Liver (tissue), 9 donors: ENCODE data around the gene CLOCK. TPM values are rescaled to one million over a fixed set of nuclear protein-coding genes. Genes with fewer than 3 reads are reported as not detected.

Source experiments
- DNase-seq: peaks from one replicate; pipeline ENCODE4 v3.0.0-alpha.2; 2017; ENCODE audit warnings: low spot score
- H3K27ac ChIP-seq, 2 donors: one replicate each; pipeline ENCODE4 v1.7.0; 2013; ENCODE audit warnings: inconsistent platforms in 2 of 2, low read length in 2 of 2, control low read depth in 1 of 2, low read depth in 1 of 2, mild to moderate bottlenecking in 1 of 2
- H3K27me3 ChIP-seq, 4 donors: one replicate each; pipeline versions ENCODE4 v1.6.1 to v1.7.0; 2013; ENCODE audit warnings: low read length in 3 of 4, inconsistent platforms in 1 of 4, mild to moderate bottlenecking in 1 of 4, moderate library complexity in 1 of 4; ENCODE audit not compliant: control insufficient read depth in 4 of 4, insufficient read depth in 4 of 4
- H3K36me3 ChIP-seq, 4 donors: one replicate each; pipeline versions ENCODE4 v1.6.1 to v1.7.0; 2013; ENCODE audit warnings: low read length in 3 of 4, mild to moderate bottlenecking in 3 of 4, low read depth in 1 of 4, moderate library complexity in 1 of 4; ENCODE audit not compliant: control insufficient read depth in 4 of 4, insufficient read depth in 3 of 4
- H3K4me1 ChIP-seq, 4 donors: one replicate each; pipeline versions ENCODE4 v1.6.1 to v1.7.0; 2013; ENCODE audit warnings: low read length in 3 of 4, mild to moderate bottlenecking in 3 of 4, moderate library complexity in 1 of 4; ENCODE audit not compliant: control insufficient read depth in 4 of 4, insufficient read depth in 4 of 4
- H3K4me3 ChIP-seq, 3 donors: one replicate each; pipeline versions ENCODE4 v1.6.1 to v1.7.0; 2013; ENCODE audit warnings: low read length in 3 of 3, control low read depth in 1 of 3, low read depth in 1 of 3, mild to moderate bottlenecking in 1 of 3
- H3K9ac ChIP-seq, 2 donors: one replicate each; pipeline ENCODE4 v1.7.0; 2013; ENCODE audit warnings: low read length in 2 of 2, mild to moderate bottlenecking in 2 of 2, moderate library complexity in 2 of 2, control low read depth in 1 of 2, low read depth in 1 of 2
- H3K9me3 ChIP-seq, 4 donors: one replicate each; pipeline versions ENCODE4 v1.6.1 to v1.7.0; 2013; ENCODE audit warnings: low read length in 3 of 4; ENCODE audit not compliant: control insufficient read depth in 4 of 4
- FOXA1 ChIP-seq: IDR thresholded peaks from 2 replicates; pipeline ENCODE4 v1.6.1; 2016; ENCODE audit warnings: antibody characterized with exemption
- FOXA2 ChIP-seq: IDR thresholded peaks from 2 replicates; pipeline ENCODE4 v1.6.1; 2016; ENCODE audit warnings: antibody characterized with exemption
- GABPA ChIP-seq, 2 donors: IDR thresholded peaks in 1 of 2; conservative IDR thresholded peaks in 1 of 2; 2 replicates each; pipeline ENCODE4 v1.6.1; 2016; ENCODE audit warnings: antibody characterized with exemption in 2 of 2, mild to moderate bottlenecking in 1 of 2, moderate library complexity in 1 of 2
- HNF4G ChIP-seq: IDR thresholded peaks from 2 replicates; pipeline ENCODE4 v1.6.1; 2016; ENCODE audit warnings: antibody characterized with exemption
- JUND ChIP-seq, 2 donors: IDR thresholded peaks; 2 replicates each; pipeline ENCODE4 v1.6.1; 2016; ENCODE audit warnings: antibody characterized with exemption in 2 of 2
- RAD21 ChIP-seq, 2 donors: IDR thresholded peaks; 2 replicates each; pipeline ENCODE4 v1.6.1; 2016; ENCODE audit warnings: antibody characterized with exemption in 2 of 2, mild to moderate bottlenecking in 2 of 2
- REST ChIP-seq: IDR thresholded peaks from 2 replicates; pipeline ENCODE4 v1.6.1; 2016; ENCODE audit warnings: antibody characterized with exemption, mild to moderate bottlenecking
- SP1 ChIP-seq: IDR thresholded peaks from 2 replicates; pipeline ENCODE4 v1.6.1; 2018; ENCODE audit warnings: antibody characterized with exemption, mild to moderate bottlenecking
- YY1 ChIP-seq: IDR thresholded peaks from 2 replicates; pipeline ENCODE4 v1.6.1; 2016; ENCODE audit warnings: antibody characterized with exemption, mild to moderate bottlenecking
- WGBS: extraction: QIAGEN DNeasy Blood & Tissue Kit; methylation state at CpG from one replicate; pipeline ENCODE4 v1.1.7; 2013; 5-methylcytosine and 5-hydroxymethylcytosine counted together
- polyA plus RNA-seq, 2 donors: library from polyadenylated mRNA; stranded (reverse) in 1 of 2; unstranded in 1 of 2; fragments of 200-250 nt in 1 of 2; fragments of >200 nt in 1 of 2; fragmentation: Nextera tagmentation in 1 of 2; extraction: Ambion mirVana in 1 of 2; gene quantifications; one replicate each; pipeline versions ENCODE4 v1.2.1 to v1.2.3, GENCODE V29; 2013 to 2015
- total RNA-seq, 2 donors: library from RNA; depleted of rRNA; stranded (reverse); fragments of >200 nt; gene quantifications; one replicate each; pipeline ENCODE4 v1.2.3, GENCODE V29; 2014
- TF ChIP-seq, protein P1 (sequence below): IDR thresholded peaks from 2 replicates; pipeline ENCODE4 v1.6.1; 2016; ENCODE audit warnings: antibody characterized with exemption
- TF ChIP-seq, protein P2 (sequence below): fragments of 150-350 bp; IDR thresholded peaks from 2 replicates; pipeline ENCODE4 v1.5.1; 2017; ENCODE audit warnings: improper control_type of control experiment, low read depth, low read length; ENCODE audit not compliant: missing input control
- donor health status: healthy.
- donor health status: healthy.
- donor health status: healthy.
- donor health status: healthy.
- donor health status: healthy.

CLOCK gene
- total and polyA plus RNA-seq, 4 donors, result 5.1 to 19.4 (median 6.1) TPM

- TF ChIP-seq, protein P1, sequence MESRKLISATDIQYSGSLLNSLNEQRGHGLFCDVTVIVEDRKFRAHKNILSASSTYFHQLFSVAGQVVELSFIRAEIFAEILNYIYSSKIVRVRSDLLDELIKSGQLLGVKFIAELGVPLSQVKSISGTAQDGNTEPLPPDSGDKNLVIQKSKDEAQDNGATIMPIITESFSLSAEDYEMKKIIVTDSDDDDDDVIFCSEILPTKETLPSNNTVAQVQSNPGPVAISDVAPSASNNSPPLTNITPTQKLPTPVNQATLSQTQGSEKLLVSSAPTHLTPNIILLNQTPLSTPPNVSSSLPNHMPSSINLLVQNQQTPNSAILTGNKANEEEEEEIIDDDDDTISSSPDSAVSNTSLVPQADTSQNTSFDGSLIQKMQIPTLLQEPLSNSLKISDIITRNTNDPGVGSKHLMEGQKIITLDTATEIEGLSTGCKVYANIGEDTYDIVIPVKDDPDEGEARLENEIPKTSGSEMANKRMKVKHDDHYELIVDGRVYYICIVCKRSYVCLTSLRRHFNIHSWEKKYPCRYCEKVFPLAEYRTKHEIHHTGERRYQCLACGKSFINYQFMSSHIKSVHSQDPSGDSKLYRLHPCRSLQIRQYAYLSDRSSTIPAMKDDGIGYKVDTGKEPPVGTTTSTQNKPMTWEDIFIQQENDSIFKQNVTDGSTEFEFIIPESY, result no peak
These were observed 100.7 kb downstream of the CLOCK start (continued) for GRCh38 chr4:55445921-55446577.

DNA sequence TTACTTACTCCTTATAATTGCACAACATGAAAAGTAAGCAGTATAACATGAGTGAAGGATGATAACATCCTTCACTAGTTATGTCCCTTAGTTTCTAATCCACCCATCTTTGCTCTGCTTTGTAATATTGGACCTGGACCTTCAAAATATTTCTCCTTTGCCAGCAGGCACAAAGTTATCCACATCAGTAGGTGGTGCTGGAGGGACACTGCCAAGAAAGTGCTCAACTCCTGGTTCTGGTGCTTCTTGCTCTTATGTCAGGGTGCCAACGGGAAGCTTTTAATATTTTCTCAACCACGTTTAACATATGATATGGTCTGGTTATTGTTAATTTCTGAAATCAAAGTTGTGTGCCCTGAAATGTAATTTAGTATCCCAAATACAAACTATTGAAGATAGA is 101.9 kb downstream of the CLOCK start:
- no peaks in the 10 kb centered on the region for H3K27me3 ChIP-seq
- 52% methylated on average over 2 of the region's 2 CpGs for WGBS
- no peaks in the 10 kb centered on the region for H3K9me3 ChIP-seq
- peak; percentile 51 to 61 for TF ChIP-seq RAD21 (IDR thresholded peaks at IDR 0.05)
- no peak for TF ChIP-seq YY1
- TF ChIP-seq, protein P2, sequence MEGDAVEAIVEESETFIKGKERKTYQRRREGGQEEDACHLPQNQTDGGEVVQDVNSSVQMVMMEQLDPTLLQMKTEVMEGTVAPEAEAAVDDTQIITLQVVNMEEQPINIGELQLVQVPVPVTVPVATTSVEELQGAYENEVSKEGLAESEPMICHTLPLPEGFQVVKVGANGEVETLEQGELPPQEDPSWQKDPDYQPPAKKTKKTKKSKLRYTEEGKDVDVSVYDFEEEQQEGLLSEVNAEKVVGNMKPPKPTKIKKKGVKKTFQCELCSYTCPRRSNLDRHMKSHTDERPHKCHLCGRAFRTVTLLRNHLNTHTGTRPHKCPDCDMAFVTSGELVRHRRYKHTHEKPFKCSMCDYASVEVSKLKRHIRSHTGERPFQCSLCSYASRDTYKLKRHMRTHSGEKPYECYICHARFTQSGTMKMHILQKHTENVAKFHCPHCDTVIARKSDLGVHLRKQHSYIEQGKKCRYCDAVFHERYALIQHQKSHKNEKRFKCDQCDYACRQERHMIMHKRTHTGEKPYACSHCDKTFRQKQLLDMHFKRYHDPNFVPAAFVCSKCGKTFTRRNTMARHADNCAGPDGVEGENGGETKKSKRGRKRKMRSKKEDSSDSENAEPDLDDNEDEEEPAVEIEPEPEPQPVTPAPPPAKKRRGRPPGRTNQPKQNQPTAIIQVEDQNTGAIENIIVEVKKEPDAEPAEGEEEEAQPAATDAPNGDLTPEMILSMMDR, result peak; percentile 5
- no peak for TF ChIP-seq REST
- no peak for DNase-seq
- no peak overlapping the region for H3K27ac ChIP-seq
- H3K9ac ChIP-seq, result no peak overlapping the region
- peaks cover 5 to 54% (median 16%) of the 10 kb centered on the region in 4 donors for H3K36me3 ChIP-seq
- H3K4me3 ChIP-seq, result no peak overlapping the region
- no peaks in the 10 kb centered on the region for H3K4me1 ChIP-seq

- H3K4me3 ChIP-seq, result no peak overlapping the region
- no peak overlapping the region for H3K9ac ChIP-seq
- peaks cover 5 to 38% (median 10%) of the 10 kb centered on the region in 4 donors for H3K36me3 ChIP-seq
- H3K27me3 ChIP-seq, result no peaks in the 10 kb centered on the region
- H3K9me3 ChIP-seq, result no peaks in the 10 kb centered on the region
- no peak overlapping the region for H3K27ac ChIP-seq
- H3K4me1 ChIP-seq, result no peaks in the 10 kb centered on the region
- TF ChIP-seq GABPA (IDR thresholded peaks at IDR 0.05 in 1 of 2, conservative IDR thresholded peaks at IDR 0.05 in 1 of 2), result no peak
- DNase-seq, result no peak
- 92% methylated on average over 1 of the region's 1 CpG for WGBS
These were observed 104.2 kb downstream of the CLOCK start for GRCh38 chr4:55442541-55442940.

DNA sequence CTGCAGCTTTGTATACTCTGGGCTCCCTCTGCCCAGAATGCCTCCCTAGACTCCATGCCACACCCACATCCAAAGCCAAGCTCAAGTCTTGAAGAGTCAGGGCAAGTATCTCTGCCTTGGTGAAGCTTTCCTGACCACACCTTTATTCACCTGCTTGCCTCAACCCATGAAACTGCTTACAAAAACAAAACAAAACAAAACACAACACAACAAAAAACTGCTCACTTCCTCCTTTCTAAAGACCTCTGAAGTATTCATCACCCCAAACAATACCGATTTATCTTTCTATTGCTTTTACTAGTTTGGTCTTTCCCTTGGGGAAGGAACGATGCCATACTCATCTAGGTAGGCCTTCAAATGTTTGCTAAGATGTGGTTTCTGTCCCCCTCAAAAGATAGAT is 105.9 kb downstream of the CLOCK start:
- peaks cover 6 to 41% (median 13%) of the 10 kb centered on the region in 4 donors for H3K36me3 ChIP-seq
- 95% methylated on average over 2 of the region's 2 CpGs for WGBS
- H3K4me1 ChIP-seq, result no peaks in the 10 kb centered on the region
- TF ChIP-seq GABPA (IDR thresholded peaks at IDR 0.05 in 1 of 2, conservative IDR thresholded peaks at IDR 0.05 in 1 of 2) (no peak), SP1 (no peak), FOXA2 (no peak), FOXA1 (no peak), HNF4G (no peak), REST (no peak), JUND (IDR thresholded peaks at IDR 0.05) (no peak)
- TF ChIP-seq, protein P2, result no peak

More for the DNA sequence above, 105.9 kb downstream of the CLOCK start:
- no peaks in the 10 kb centered on the region for H3K9me3 ChIP-seq
- H3K27ac ChIP-seq, result no peak overlapping the region
- no peak for DNase-seq
- H3K9ac ChIP-seq, result no peak overlapping the region
- H3K4me3 ChIP-seq, result no peak overlapping the region
- no peaks in the 10 kb centered on the region for H3K27me3 ChIP-seq
